ENCODE results near the gene STARD7. TPM values are rescaled to one million over a fixed set of nuclear protein-coding genes. Genes with fewer than 3 reads are reported as not detected.
A peak's percentile ranks its signal among the peaks of the same experiment; 100 is the strongest.

Gene STARD7
- total and polyA plus RNA-seq, 10 of the 15 experiments (the other 5 are each of a cell fraction or from before 2014, with no cell fraction given) = 85.4 to 237 (median 153) TPM

- TF ChIP-seq DPF2 (IDR thresholded peaks at IDR 0.05) = no peak
- no peak for TF ChIP-seq POLR2A (IDR thresholded peaks at IDR 0.05; ENCODE audit: low read depth, low read length)
- TF ChIP-seq YY1 (IDR thresholded peaks at IDR 0.05; ENCODE audit: low read depth, low read length) = no peak
- no peak for TF ChIP-seq SREBF2 (IDR thresholded peaks at IDR 0.05; ENCODE audit: low read length)
- no peak for TF ChIP-seq WRNIP1 (IDR thresholded peaks at IDR 0.05; ENCODE audit: borderline replicate concordance, low read depth, low read length)
- TF ChIP-seq POLR2AphosphoS5 (IDR thresholded peaks at IDR 0.05; ENCODE audit: low read length) = peak; percentile 93
- no peak for TF ChIP-seq MTA3 (IDR thresholded peaks at IDR 0.05; ENCODE audit: borderline replicate concordance, low read length)
- peak in 1 of 2 experiments; percentile 21; a peak in 1 of 4 replicates for TF ChIP-seq BHLHE40 (IDR thresholded peaks at IDR 0.05; ENCODE audit: borderline replicate concordance in 1 of 2, low read depth in 2 of 2, low read length in 1 of 2)
- no peak for TF ChIP-seq TAF1 (IDR thresholded peaks at IDR 0.05; ENCODE audit: borderline replicate concordance, low read depth, low read length)
- no peak for TF ChIP-seq PKNOX1 (IDR thresholded peaks at IDR 0.05)
- no peak for TF ChIP-seq PAX5 (IDR thresholded peaks at IDR 0.05; ENCODE audit: borderline replicate concordance, low read depth, low read length)
- TF ChIP-seq ZBTB4 (CRISPR knock-in tag; IDR thresholded peaks at IDR 0.05) = no peak
- TF ChIP-seq SMARCA5 (IDR thresholded peaks at IDR 0.05) = no peak
- TF ChIP-seq CEBPB (IDR thresholded peaks at IDR 0.05; ENCODE audit: borderline replicate concordance in 1 of 2, low read depth in 2 of 2, low read length in 2 of 2) = no peak
- no peak for TF ChIP-seq MEF2B (IDR thresholded peaks at IDR 0.05; ENCODE audit: partially characterized antibody, poor library complexity, severe bottlenecking)
- TF ChIP-seq ZBED1 (IDR thresholded peaks at IDR 0.05; ENCODE audit: borderline replicate concordance) = no peak; the same call in 1 of the 2 replicates
- TF ChIP-seq E4F1 (IDR thresholded peaks at IDR 0.05; ENCODE audit: borderline replicate concordance, partially characterized antibody) = no peak
- TF ChIP-seq LARP7 (IDR thresholded peaks at IDR 0.05) = no peak
- peak; percentile 18 for TF ChIP-seq PBX3 (IDR thresholded peaks at IDR 0.05; ENCODE audit: insufficient replicate concordance, low read depth, low read length)
These were observed 67.5 kb downstream of the STARD7 start (continued) for GRCh38 chr2:96140941-96141623.

Measured in GM12878 (cell line).